H1 (cell line): ENCODE measurements around the gene DPYSL4. TPM values are rescaled to one million over a fixed set of nuclear protein-coding genes. Genes with fewer than 3 reads are reported as not detected.

Source experiments
- CTCF ChIA-PET: fragments of 300-600 bp; sonication (Branson Sonifier 250); formaldehyde crosslinking; loops from one replicate; lab custom pipeline; 2021; ENCODE audit not compliant: partially characterized antibody; lab: Charles Lee
- POLR2A ChIA-PET: fragments of 300-600 bp; sonication (Branson Sonifier 250); formaldehyde crosslinking; loops from one replicate; lab custom pipeline; 2021; ENCODE audit warnings: inconsistent platforms; ENCODE audit not compliant: partially characterized antibody; lab: Charles Lee
- DNase-seq, 2 experiments: peaks; one replicate each; pipeline versions ENCODE4 v3.0.0 to v3.0.0-alpha.2; 2010 to 2022; ENCODE audit warnings: low spot score in 2 of 2, low read depth in 1 of 2, mixed read lengths in 1 of 2
- FAIRE-seq: peaks from 2 replicates; lab custom pipeline; 2011; peaks lifted over from hg19 to GRCh38; lab: Jason Lieb, UNC
- H2AFZ ChIP-seq: 2 replicates; pipeline ENCODE4 v1.8.1; 2012; ENCODE audit warnings: low read length, inconsistent platforms
- H2AK5ac ChIP-seq: 2 replicates; pipeline ENCODE4 v1.6.1; 2013; ENCODE audit warnings: low read depth, low read length
- H2BK120ac ChIP-seq: replicated peaks from 2 replicates; pipeline ENCODE3; 2013; ENCODE audit warnings: low read depth, low read length, inconsistent platforms
- H2BK12ac ChIP-seq: 2 replicates; pipeline ENCODE4 v1.6.1; 2013; ENCODE audit warnings: low read depth, low read length
- H2BK15ac ChIP-seq: 2 replicates; pipeline ENCODE4 v1.6.1; 2013; ENCODE audit warnings: low read length
- H2BK20ac ChIP-seq: 2 replicates; pipeline ENCODE4 v1.6.1; 2013; ENCODE audit warnings: low read length
- H2BK5ac ChIP-seq: 2 replicates; pipeline ENCODE4 v1.6.1; 2013; ENCODE audit warnings: low read depth, low read length
- H3K14ac ChIP-seq: 2 replicates; pipeline ENCODE4 v1.6.1; 2013; ENCODE audit warnings: inconsistent platforms; ENCODE audit not compliant: insufficient read length
- H3K18ac ChIP-seq: 2 replicates; pipeline ENCODE4 v1.6.1; 2013; ENCODE audit warnings: low read length; ENCODE audit errors: extremely low read depth
- H3K23ac ChIP-seq: 2 replicates; pipeline ENCODE4 v1.6.1; 2013; ENCODE audit warnings: inconsistent platforms; ENCODE audit not compliant: insufficient read length
- H3K23me2 ChIP-seq: 2 replicates; pipeline ENCODE4 v1.6.1; 2013; ENCODE audit warnings: low read depth, low read length
- H3K27ac ChIP-seq: 2 replicates; pipeline ENCODE4 v1.6.1; 2011; ENCODE audit warnings: low read depth, low read length, inconsistent platforms
- H3K27me3 ChIP-seq, 4 experiments: replicated peaks in 1 of 4; 1 replicate in 1 of 4; 2 replicates in 3 of 4; pipeline versions ENCODE4 v1.6.1 to v1.8.1; 2011 to 2013; ENCODE audit warnings: low read length in 3 of 4, mild to moderate bottlenecking in 3 of 4, inconsistent platforms in 2 of 4, mixed read lengths in 2 of 4, moderate library complexity in 1 of 4; ENCODE audit not compliant: control insufficient read depth in 3 of 4, insufficient read depth in 3 of 4; ENCODE audit errors: extremely low read depth in 1 of 4
- H3K36me3 ChIP-seq, 4 experiments: 2 replicates each; pipeline versions ENCODE4 v1.6.1 to v1.8.1; 2011 to 2013; ENCODE audit warnings: mild to moderate bottlenecking in 4 of 4, low read length in 3 of 4, moderate library complexity in 2 of 4, control low read depth in 1 of 4, inconsistent platforms in 1 of 4; ENCODE audit not compliant: insufficient read depth in 4 of 4, control insufficient read depth in 2 of 4
- H3K4ac ChIP-seq: replicated peaks from 2 replicates; pipeline ENCODE3; 2013; ENCODE audit warnings: low read length, low read depth, mixed read lengths, inconsistent platforms; ENCODE audit not compliant: insufficient read length
- H3K4me1 ChIP-seq, 4 experiments: replicated peaks in 1 of 4; 1 replicate in 1 of 4; 2 replicates in 3 of 4; pipeline versions ENCODE4 v1.6.1 to v1.8.1; 2011 to 2013; ENCODE audit warnings: low read length in 3 of 4, inconsistent platforms in 2 of 4, mixed read lengths in 1 of 4; ENCODE audit not compliant: insufficient read depth in 4 of 4, control insufficient read depth in 3 of 4
- H3K4me2 ChIP-seq, 2 experiments: 2 replicates each; pipeline versions ENCODE4 v1.6.1 to v1.8.1; 2011 to 2013; ENCODE audit warnings: low read depth in 2 of 2, low read length in 2 of 2, control low read depth in 1 of 2, inconsistent platforms in 1 of 2, mild to moderate bottlenecking in 1 of 2; ENCODE audit not compliant: insufficient read depth in 1 of 2
- H3K4me3 ChIP-seq, 4 experiments: fragments of 200-600, 300-600 bp in 1 of 4; sonication (generic), shearing (Covaris generic), sonication (Bioruptor Twin) in 1 of 4; 2 replicates each; pipeline versions ENCODE4 v1.5.1 to v1.8.1; 2011 to 2016; ENCODE audit warnings: low read length in 4 of 4, low read depth in 3 of 4, control low read depth in 2 of 4, inconsistent platforms in 2 of 4, mild to moderate bottlenecking in 2 of 4, mixed read lengths in 1 of 4, moderate library complexity in 1 of 4; ENCODE audit not compliant: insufficient read depth in 2 of 4; ENCODE audit errors: extremely low read depth in 1 of 4
- H3K56ac ChIP-seq: replicated peaks from 2 replicates; pipeline ENCODE3; 2013; ENCODE audit warnings: low read depth, mild to moderate bottlenecking, mixed read lengths, low read length, inconsistent platforms; ENCODE audit not compliant: insufficient read length
- H3K79me1 ChIP-seq: 2 replicates; pipeline ENCODE4 v1.6.1; 2013; ENCODE audit warnings: low read depth, low read length, control low read depth
- H3K79me2 ChIP-seq, 2 experiments: 2 replicates each; pipeline versions ENCODE4 v1.6.1 to v1.8.1; 2012 to 2013; ENCODE audit warnings: low read length in 2 of 2, mild to moderate bottlenecking in 2 of 2, inconsistent platforms in 1 of 2; ENCODE audit not compliant: insufficient read depth in 2 of 2, control insufficient read depth in 1 of 2
- H3K9ac ChIP-seq, 4 experiments: replicated peaks in 1 of 4; 1 replicate in 1 of 4; 2 replicates in 3 of 4; pipeline versions ENCODE4 v1.6.1 to v1.8.1; 2011 to 2013; ENCODE audit warnings: low read depth in 3 of 4, low read length in 3 of 4, control low read depth in 2 of 4, mild to moderate bottlenecking in 2 of 4, moderate library complexity in 2 of 4, inconsistent platforms in 1 of 4; ENCODE audit errors: extremely low read depth in 1 of 4
- H3K9me3 ChIP-seq, 2 experiments: 2 replicates each; pipeline versions ENCODE4 v1.6.1 to v1.8.1; 2012 to 2013; ENCODE audit warnings: mild to moderate bottlenecking in 2 of 2, moderate library complexity in 2 of 2, control low read depth in 1 of 2, inconsistent platforms in 1 of 2, low read depth in 1 of 2, low read length in 1 of 2, mixed read lengths in 1 of 2; ENCODE audit not compliant: insufficient read depth in 2 of 2
- H4K20me1 ChIP-seq, 2 experiments: replicated peaks in 1 of 2; 2 replicates each; pipeline versions ENCODE3 to v1.8.1; 2011 to 2013; ENCODE audit warnings: inconsistent platforms in 2 of 2, low read length in 2 of 2, mild to moderate bottlenecking in 1 of 2; ENCODE audit not compliant: insufficient read depth in 2 of 2, control insufficient read depth in 1 of 2
- H4K5ac ChIP-seq: 2 replicates; pipeline ENCODE4 v1.6.1; 2013; ENCODE audit warnings: low read length, low read depth, mixed read lengths, inconsistent platforms; ENCODE audit not compliant: insufficient read length
- H4K8ac ChIP-seq: 2 replicates; pipeline ENCODE4 v1.8.0; 2013; ENCODE audit warnings: mild to moderate bottlenecking, moderate library complexity, low read length, inconsistent platforms; ENCODE audit not compliant: insufficient read depth; ENCODE audit errors: extremely low read depth
- H4K91ac ChIP-seq: replicated peaks from 2 replicates; pipeline ENCODE3; 2013; ENCODE audit warnings: low read length, mixed read lengths, inconsistent platforms; ENCODE audit not compliant: insufficient read length
- EZH2 ChIP-seq: fragments of 200-600 bp; sonication (generic); IDR thresholded peaks from 2 replicates; pipeline ENCODE4 v1.7.1; 2012; ENCODE audit warnings: low read depth, mild to moderate bottlenecking, moderate library complexity, low read length, inconsistent platforms; ENCODE audit not compliant: severe bottlenecking
- HDAC6 ChIP-seq: IDR thresholded peaks from one replicate; pipeline ENCODE4 v1.7.1; 2012; ENCODE audit warnings: low read depth, mild to moderate bottlenecking, inconsistent platforms, low read length, moderate library complexity
- KDM5A ChIP-seq: fragments of 200-600 bp; IDR thresholded peaks from 2 replicates; pipeline ENCODE4 v1.7.1; 2012; ENCODE audit warnings: mild to moderate bottlenecking, low read length, inconsistent platforms, mixed read lengths
- RNF2 ChIP-seq: fragments of 200-900, 300-1000 bp; sonication (generic); IDR thresholded peaks from 2 replicates; pipeline ENCODE4 v1.7.1; 2016; ENCODE audit warnings: borderline replicate concordance, low read depth, mild to moderate bottlenecking, antibody characterized with exemption, low read length; ENCODE audit not compliant: poor library complexity, severe bottlenecking; ENCODE audit errors: missing control alignments
- SP1 ChIP-seq: IDR thresholded peaks from 2 replicates; pipeline ENCODE4 v1.6.1; 2011; ENCODE audit warnings: low read depth, low read length
- SUZ12 ChIP-seq: fragments of 200-600 bp; sonication (generic); IDR thresholded peaks from 2 replicates; pipeline ENCODE4 v1.6.1; 2012; ENCODE audit warnings: mild to moderate bottlenecking, inconsistent platforms, low read length, moderate library complexity, mixed read lengths
- YY1 ChIP-seq: IDR thresholded peaks from 2 replicates; pipeline ENCODE4 v1.6.1; 2011; ENCODE audit warnings: low read depth, mild to moderate bottlenecking, low read length
- WGBS, 2 experiments: shearing (Covaris generic) in 1 of 2; methylation state at CpG; one replicate each; pipeline versions ENCODE4 v1.1.6 to v1.1.7; 2013 to 2015; ENCODE audit warnings: low lambda C conversion rate in 2 of 2, mixed read lengths in 2 of 2, inconsistent platforms in 1 of 2, low coverage in 1 of 2, missing lambda C conversion rate in 1 of 2; ENCODE audit not compliant: insufficient replicate concordance in 2 of 2, insufficient coverage in 1 of 2, insufficient read length in 1 of 2; ENCODE audit errors: extremely low coverage in 1 of 2, missing lambda C conversion rate in 1 of 2; 5-methylcytosine and 5-hydroxymethylcytosine counted together
- polyA plus RNA-seq, 7 experiments: library from polyadenylated mRNA; depleted of rRNA in 3 of 7; stranded (reverse) in 5 of 7; unstranded in 2 of 7; fragments of >200 nt in 5 of 7; fragments of 200-250 nt in 2 of 7; gene quantifications; 1 replicate in 5 of 7; 2 replicates in 1 of 7; 4 replicates in 1 of 7; pipeline versions ENCODE4 v1.2.1 to v1.2.3, GENCODE V29; 2011 to 2013; ENCODE audit warnings: missing spikeins in 2 of 7, mixed read lengths in 2 of 7
- total RNA-seq: library from RNA; stranded (reverse); fragmentation: NEBNext Ultra II Directional; extraction: Animal tissue kit (Norgen Biotek cat#: 25700); gene quantifications from 2 replicates; pipeline ENCODE4 v1.2.1, GENCODE V29; 2021
- TF ChIP-seq, protein P1 (sequence below), 3 experiments: IDR thresholded peaks; 1 replicate in 2 of 3; 2 replicates in 1 of 3; pipeline versions ENCODE4 v1.5.1 to v1.6.1; 2011; ENCODE audit warnings: low read length in 3 of 3, mild to moderate bottlenecking in 3 of 3, inconsistent platforms in 2 of 3, low read depth in 1 of 3, moderate library complexity in 1 of 3; ENCODE audit not compliant: insufficient read depth in 1 of 3; ENCODE audit errors: control extremely low read depth in 1 of 3

Gene DPYSL4
- total and polyA plus RNA-seq, 2 of the 8 experiments (the other 6 are each of a cell fraction or from before 2014, with no cell fraction given): 12.9 to 15.2 TPM

DNA sequence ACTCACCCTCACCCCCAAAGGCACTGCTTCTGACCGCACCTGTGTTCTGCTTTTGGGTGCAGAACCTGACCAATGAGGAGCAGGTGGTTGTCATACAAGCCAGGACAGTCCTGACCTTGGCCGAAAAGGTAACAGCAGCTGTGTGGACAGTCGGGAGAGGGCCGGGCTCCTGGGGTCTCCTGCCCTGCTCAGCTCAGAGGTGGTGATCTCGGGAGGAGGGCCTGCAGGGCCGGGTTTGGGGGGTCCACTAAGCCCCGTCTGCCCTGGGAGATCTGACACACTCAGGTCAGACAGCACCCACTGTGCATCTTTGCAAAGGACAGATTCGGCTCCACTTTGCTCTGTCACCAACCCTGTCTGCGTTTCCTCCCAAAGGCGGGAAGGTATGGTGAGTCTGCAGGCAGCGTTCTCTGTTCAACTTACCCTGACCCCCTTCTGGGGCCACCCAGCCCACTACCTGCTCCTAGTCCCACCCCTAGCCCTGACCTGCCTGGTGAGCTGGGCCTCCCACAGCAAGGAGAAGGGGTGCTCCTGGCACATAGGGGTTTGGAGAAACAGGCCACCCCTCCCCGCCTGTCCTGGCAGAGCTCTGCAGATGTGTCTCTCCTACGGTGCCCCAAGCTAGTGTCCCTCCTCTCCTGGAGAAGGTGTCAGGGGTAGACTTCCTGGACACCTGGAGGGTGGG, 33.7 kb upstream of the DPYSL4 start:
- no peak overlapping the region for H3K56ac ChIP-seq
- no peak overlapping the region for H2AFZ ChIP-seq
- DNase-seq: no peak
- TF ChIP-seq SUZ12 (no peak), RNF2 (no peak), YY1 (no peak), EZH2 (no peak), KDM5A (no peak), HDAC6 (no peak), SP1 (no peak)
- TF ChIP-seq, protein P1, sequence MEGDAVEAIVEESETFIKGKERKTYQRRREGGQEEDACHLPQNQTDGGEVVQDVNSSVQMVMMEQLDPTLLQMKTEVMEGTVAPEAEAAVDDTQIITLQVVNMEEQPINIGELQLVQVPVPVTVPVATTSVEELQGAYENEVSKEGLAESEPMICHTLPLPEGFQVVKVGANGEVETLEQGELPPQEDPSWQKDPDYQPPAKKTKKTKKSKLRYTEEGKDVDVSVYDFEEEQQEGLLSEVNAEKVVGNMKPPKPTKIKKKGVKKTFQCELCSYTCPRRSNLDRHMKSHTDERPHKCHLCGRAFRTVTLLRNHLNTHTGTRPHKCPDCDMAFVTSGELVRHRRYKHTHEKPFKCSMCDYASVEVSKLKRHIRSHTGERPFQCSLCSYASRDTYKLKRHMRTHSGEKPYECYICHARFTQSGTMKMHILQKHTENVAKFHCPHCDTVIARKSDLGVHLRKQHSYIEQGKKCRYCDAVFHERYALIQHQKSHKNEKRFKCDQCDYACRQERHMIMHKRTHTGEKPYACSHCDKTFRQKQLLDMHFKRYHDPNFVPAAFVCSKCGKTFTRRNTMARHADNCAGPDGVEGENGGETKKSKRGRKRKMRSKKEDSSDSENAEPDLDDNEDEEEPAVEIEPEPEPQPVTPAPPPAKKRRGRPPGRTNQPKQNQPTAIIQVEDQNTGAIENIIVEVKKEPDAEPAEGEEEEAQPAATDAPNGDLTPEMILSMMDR (IDR thresholded peaks at IDR 0.05; ENCODE audit: control extremely low read depth in 1 of 3, insufficient read depth in 1 of 3, low read depth in 1 of 3, low read length in 3 of 3): no peak

More for the DNA sequence above, 33.7 kb upstream of the DPYSL4 start:
- WGBS, 2 experiments: 87% methylated on average over 11 of the region's 13 CpGs; no CpG with 5 or more reads in 1 of the 2 experiments
- no peak overlapping the region for H2BK15ac ChIP-seq
- H3K4me1 ChIP-seq: no peaks in the 10 kb centered on the region; a peak in 2 of 7 replicates
- H3K9ac ChIP-seq: no peak overlapping the region
- no peak overlapping the region for H3K4ac ChIP-seq
- H3K18ac ChIP-seq: no peak overlapping the region
- H3K4me3 ChIP-seq: no peak overlapping the region
- H3K9me3 ChIP-seq: no peaks in the 10 kb centered on the region; a peak in 1 of 4 replicates
- H3K14ac ChIP-seq: no peak overlapping the region
- H2BK12ac ChIP-seq: no peak overlapping the region
- CTCF ChIA-PET: interaction anchor here (0.6 to 3.5 kb wide), 5 partner anchors 10 to 223 kb away, joined by 3 to 14 read pairs (median 3); no protein-coding TSS in a partner anchor
- H2BK20ac ChIP-seq: no peak overlapping the region
- FAIRE-seq: no peak
- no peaks in the 10 kb centered on the region for H3K79me2 ChIP-seq
- no peak overlapping the region for H3K27ac ChIP-seq
- H4K8ac ChIP-seq: peak overlapping the region; percentile 80; the same call in 1 of the 2 replicates
- H3K36me3 ChIP-seq: no peaks in the 10 kb centered on the region; a peak in 1 of 8 replicates
- H4K20me1 ChIP-seq: peaks cover 0 to 2% of the 10 kb centered on the region in 2 experiments
- H2BK5ac ChIP-seq: no peak overlapping the region
- peaks cover 15% of the 10 kb centered on the region for H3K23me2 ChIP-seq
- H3K4me2 ChIP-seq: no peak overlapping the region
- H3K27me3 ChIP-seq: no peaks in the 10 kb centered on the region
- no peak overlapping the region for H2AK5ac ChIP-seq
- no peaks in the 10 kb centered on the region; the same call in 1 of the 2 replicates for H3K79me1 ChIP-seq
- POLR2A ChIA-PET: interaction anchor here (1.6 kb wide), 1 partner anchor 10 kb away, joined by 6 read pairs; no protein-coding TSS in a partner anchor
- H2BK120ac ChIP-seq: no peak overlapping the region
- H4K91ac ChIP-seq: no peak overlapping the region
- H3K23ac ChIP-seq: no peak overlapping the region
- H4K5ac ChIP-seq: no peak overlapping the region
